HG02885 (cell line): ENCODE data around the gene PRICKLE1.

Experiments
- ATAC-seq: cut with Tn5 transposase; IDR thresholded peaks from one replicate; pipeline ENCODE4 v1.9.1; 2021; ENCODE audit warnings: mild to moderate bottlenecking; ENCODE audit not compliant: unreplicated experiment, poor library complexity

PRICKLE1 gene

GRCh38 chr12:42589465-42590329 lies at the start of gene PRICKLE1:
Gene PRICKLE1, minus strand, starts transcription at chr12:42589746. Its CDS starts 117,230 bp downstream, at chr12:42472516.
- ATAC-seq: peak; percentile 79

- no peak for ATAC-seq
Measured at GRCh38 chr12:42638697-42639096, 49.2 kb upstream of the PRICKLE1 start.

GRCh38 chr12:42638011-42638410 lies 48.5 kb upstream of the PRICKLE1 start:
- ATAC-seq: no peak

- ATAC-seq: no peak
Measured at GRCh38 chr12:42636993-42637392, 47.4 kb upstream of the PRICKLE1 start.

- ATAC-seq: no peak
Measured at GRCh38 chr12:42633594-42633993, 44.0 kb upstream of the PRICKLE1 start.

- ATAC-seq: no peak
Measured at GRCh38 chr12:42631513-42631912, 42.0 kb upstream of the PRICKLE1 start.

GRCh38 chr12:42630314-42630713 lies 40.8 kb upstream of the PRICKLE1 start:
- ATAC-seq: no peak

GRCh38 chr12:42627151-42627550 lies 37.6 kb upstream of the PRICKLE1 start:
- no peak for ATAC-seq

GRCh38 chr12:42625611-42626010 lies 36.1 kb upstream of the PRICKLE1 start:
- no peak for ATAC-seq

- no peak for ATAC-seq
Measured at GRCh38 chr12:42617622-42618021, 28.1 kb upstream of the PRICKLE1 start.

GRCh38 chr12:42615006-42615405 lies 25.5 kb upstream of the PRICKLE1 start:
- no peak for ATAC-seq

GRCh38 chr12:42612231-42612613 lies 22.7 kb upstream of the PRICKLE1 start:
- ATAC-seq: no peak

GRCh38 chr12:42611571-42612230 lies 22.2 kb upstream of the PRICKLE1 start:
- no peak for ATAC-seq

GRCh38 chr12:42609605-42610004 lies 20.1 kb upstream of the PRICKLE1 start:
- no peak for ATAC-seq

GRCh38 chr12:42608196-42608825 lies 18.8 kb upstream of the PRICKLE1 start:
- no peak for ATAC-seq

GRCh38 chr12:42607584-42608058 lies 18.1 kb upstream of the PRICKLE1 start:
- no peak for ATAC-seq

GRCh38 chr12:42606471-42606870 lies 16.9 kb upstream of the PRICKLE1 start:
- ATAC-seq: no peak

- ATAC-seq: no peak
Measured at GRCh38 chr12:42605685-42606084, 16.1 kb upstream of the PRICKLE1 start.

GRCh38 chr12:42603246-42603990 lies 13.9 kb upstream of the PRICKLE1 start:
- no peak for ATAC-seq

GRCh38 chr12:42593874-42594273 lies 4.3 kb upstream of the PRICKLE1 start:
- no peak for ATAC-seq
